ENCODE data around the gene ATP11A. TPM values are rescaled to one million over a fixed set of nuclear protein-coding genes. Genes with fewer than 3 reads are reported as not detected.

Gene ATP11A
- total and polyA plus RNA-seq, 10 of the 15 experiments (the other 5 are each of a cell fraction or from before 2014, with no cell fraction given): 1.4 to 69.6 (median 14.4) TPM

GRCh38 chr13:112859817-112860190, 170.0 kb downstream of the ATP11A start:
- ChIA-PET POLR2A (interaction anchor here (0.6 kb wide), 1 partner anchor 54 kb away, joined by 3 read pairs; no protein-coding TSS in a partner anchor), CTCF (interaction anchor here (1.0 to 1.6 kb wide), 3 partner anchors 15 to 222 kb away, joined by 3 to 4 read pairs (median 3); no protein-coding TSS in a partner anchor)

More at GRCh38 chr13:112859817-112860190, 170.0 kb downstream of the ATP11A start:
- H3K27me3 ChIP-seq (replicated peaks in 1 of 2; ENCODE audit: control insufficient read depth in 2 of 2, insufficient read depth in 2 of 2, low read length in 1 of 2): no peaks in the 10 kb centered on the region
- BruUV-seq (replicated peaks): no TSS peak
- no peak overlapping the region for H3K4me3 ChIP-seq
- intact Hi-C loops (cut with micrococcal nuclease; ENCODE audit: unreplicated experiment): no loop called here
- H3K9ac ChIP-seq (ENCODE audit: control insufficient read depth, insufficient read depth, low read length): no peak overlapping the region
- ChIA-PET RAD21 (ENCODE audit: unreplicated experiment) (interaction anchor here (2.1 kb wide), 1 partner anchor 15 kb away, joined by 5 read pairs; no protein-coding TSS in a partner anchor), SMC1A (ENCODE audit: uncharacterized antibody, unreplicated experiment) (interaction anchor here (0.9 to 1.4 kb wide), 2 partner anchors 134 to 166 kb away, joined by 3 read pairs; no protein-coding TSS in a partner anchor)
- H3K27ac ChIP-seq (ENCODE audit: control insufficient read depth, insufficient read depth): no peak overlapping the region
- H3K4me2 ChIP-seq (ENCODE audit: control insufficient read depth, insufficient read depth): no peak overlapping the region
- no peak for DNase-seq (ENCODE audit: low read depth, low spot score)
- no peaks in the 10 kb centered on the region for H3K79me2 ChIP-seq (ENCODE audit: control insufficient read depth, insufficient read depth, low read length)
- peaks cover 4% of the 10 kb centered on the region for H3K4me1 ChIP-seq (ENCODE audit: control insufficient read depth, insufficient read depth, low read length)
- ATAC-seq: peak; percentile 84
- H2AFZ ChIP-seq (ENCODE audit: control insufficient read depth, low read depth, low read length): no peak overlapping the region
- FAIRE-seq: peak; percentile 31
- no peaks in the 10 kb centered on the region for H3K9me3 ChIP-seq (replicated peaks; ENCODE audit: control insufficient read depth, insufficient read depth, low read length)
- WGBS (ENCODE audit: insufficient coverage, insufficient replicate concordance, low lambda C conversion rate, missing lambda C conversion rate): 17% methylated on average over 7 of the region's 7 CpGs
- no peaks in the 10 kb centered on the region for H4K20me1 ChIP-seq (ENCODE audit: control insufficient read depth, insufficient read depth)
- peaks cover 2 to 19% of the 10 kb centered on the region in 2 experiments; a peak in 3 of 4 replicates for H3K36me3 ChIP-seq (ENCODE audit: control insufficient read depth in 2 of 2, insufficient read depth in 2 of 2, low read length in 1 of 2)
- in situ Hi-C loops (cut with MboI): loop anchor here (25.0 kb wide), 1 partner anchor 1398 kb away; no protein-coding TSS in a partner anchor
- TF ChIP-seq PKNOX1 (IDR thresholded peaks at IDR 0.05) (peak; percentile 37; the same call in 1 of the 2 replicates), POU2F2 (IDR thresholded peaks at IDR 0.05; ENCODE audit: borderline replicate concordance, low read depth, low read length) (0 out of 3 replicates have a peak, but pooled peaks have one; percentile 34), YY1 (IDR thresholded peaks at IDR 0.05; ENCODE audit: low read depth, low read length) (no peak), BHLHE40 (IDR thresholded peaks at IDR 0.05; ENCODE audit: borderline replicate concordance in 1 of 2, low read depth in 2 of 2, low read length in 1 of 2) (peak in 1 of 2 experiments; percentile 33; a peak in 1 of 4 replicates), SREBF2 (IDR thresholded peaks at IDR 0.05; ENCODE audit: low read length) (no peak), PAX5 (IDR thresholded peaks at IDR 0.05; ENCODE audit: borderline replicate concordance, low read depth, low read length) (peak; percentile 53; the same call in 1 of the 2 replicates), ZNF384 (IDR thresholded peaks at IDR 0.05; ENCODE audit: borderline replicate concordance, low read depth, low read length) (peak; percentile 76), HCFC1 (IDR thresholded peaks at IDR 0.05; ENCODE audit: low read length) (no peak)

Data from GM12878 (cell line).